Measurements from ENCODE around the gene GNG8.

Gene GNG8

GRCh38 chr19:46635920-46636761 lies at the start of gene GNG8:
TSS of gene GNG8 (minus strand) at chr19:46636202. CDS start at chr19:46634682, 1,520 bp downstream.
- no peak for DNase-seq (ENCODE audit: low read depth in 2 of 2)

GRCh38 chr19:46685189-46685588 lies 49.2 kb upstream of the GNG8 start:
- DNase-seq (ENCODE audit: low read depth in 2 of 2): no peak

GRCh38 chr19:46678110-46678732 lies 42.2 kb upstream of the GNG8 start:
- peak; percentile 57 to 65 for DNase-seq (ENCODE audit: low read depth in 2 of 2)

GRCh38 chr19:46674416-46675178 lies 38.6 kb upstream of the GNG8 start:
- DNase-seq (ENCODE audit: low read depth in 2 of 2): no peak

GRCh38 chr19:46670813-46671212 lies 34.8 kb upstream of the GNG8 start:
- no peak for DNase-seq (ENCODE audit: low read depth in 2 of 2)

GRCh38 chr19:46668662-46669061 lies 32.7 kb upstream of the GNG8 start:
- no peak for DNase-seq (ENCODE audit: low read depth in 2 of 2)

- no peak for DNase-seq (ENCODE audit: low read depth in 2 of 2)
Measured at GRCh38 chr19:46665072-46665471, 29.1 kb upstream of the GNG8 start.

- peak; percentile 62 to 74 for DNase-seq (ENCODE audit: low read depth in 2 of 2)
Measured at GRCh38 chr19:46661735-46662592, 26.0 kb upstream of the GNG8 start.

- peak; percentile 100 for DNase-seq (ENCODE audit: low read depth in 2 of 2)
Measured at GRCh38 chr19:46661020-46661731, 25.2 kb upstream of the GNG8 start, which contains the start of gene DACT3. TSS of gene DACT3 (minus strand) at chr19:46661182. CDS start at chr19:46661064, 118 bp downstream.

GRCh38 chr19:46660551-46661019 lies 24.6 kb upstream of the GNG8 start:
- DNase-seq (ENCODE audit: low read depth in 2 of 2): no peak

- DNase-seq (ENCODE audit: low read depth in 2 of 2): no peak
Measured at GRCh38 chr19:46660008-46660517, 24.1 kb upstream of the GNG8 start.

GRCh38 chr19:46659151-46660007 lies 23.4 kb upstream of the GNG8 start:
- DNase-seq (ENCODE audit: low read depth in 2 of 2): no peak

- no peak for DNase-seq (ENCODE audit: low read depth in 2 of 2)
Measured at GRCh38 chr19:46656541-46656940, 20.5 kb upstream of the GNG8 start.

- DNase-seq (ENCODE audit: low read depth in 2 of 2): no peak
Measured at GRCh38 chr19:46654621-46655152, 18.7 kb upstream of the GNG8 start.

GRCh38 chr19:46650445-46650844 lies 14.4 kb upstream of the GNG8 start:
- DNase-seq (ENCODE audit: low read depth in 2 of 2): no peak

GRCh38 chr19:46648961-46649960 lies 13.3 kb upstream of the GNG8 start:
- no peak for DNase-seq (ENCODE audit: low read depth in 2 of 2)

GRCh38 chr19:46648060-46648960 lies 12.3 kb upstream of the GNG8 start:
- DNase-seq (ENCODE audit: low read depth in 2 of 2): no peak
